ENCODE measurements around the gene CAMTA1.
A peak's percentile ranks its signal among the peaks of the same experiment; 100 is the strongest.

Gene CAMTA1

GRCh38 chr1:7303554-7304317 is 518.5 kb downstream of the CAMTA1 start:
- TF ChIP-seq SNAI2 (CRISPR knock-in tag; IDR thresholded peaks at IDR 0.05), result no peak
- TF ChIP-seq PPARA (CRISPR knock-in tag; IDR thresholded peaks at IDR 0.05; ENCODE audit: borderline replicate concordance), result no peak
- TF ChIP-seq ZFP3 (CRISPR knock-in tag; IDR thresholded peaks at IDR 0.05), result no peak
- no peak for TF ChIP-seq TOX (CRISPR knock-in tag; IDR thresholded peaks at IDR 0.05; ENCODE audit: borderline replicate concordance)
- TF ChIP-seq TCF4 (CRISPR knock-in tag; IDR thresholded peaks at IDR 0.05; ENCODE audit: borderline replicate concordance), result no peak
- ATAC-seq, result no peak

GRCh38 chr1:7313081-7313546 is 527.9 kb downstream of the CAMTA1 start:
- ATAC-seq, result peak; percentile 46
- TF ChIP-seq TSHZ2 (CRISPR knock-in tag; IDR thresholded peaks at IDR 0.05) (peak; percentile 57; the same call in 1 of the 2 replicates), TCF4 (CRISPR knock-in tag; IDR thresholded peaks at IDR 0.05; ENCODE audit: borderline replicate concordance) (peak; percentile 68; the same call in 1 of the 2 replicates), PPARA (CRISPR knock-in tag; IDR thresholded peaks at IDR 0.05; ENCODE audit: borderline replicate concordance) (no peak)

DNA sequence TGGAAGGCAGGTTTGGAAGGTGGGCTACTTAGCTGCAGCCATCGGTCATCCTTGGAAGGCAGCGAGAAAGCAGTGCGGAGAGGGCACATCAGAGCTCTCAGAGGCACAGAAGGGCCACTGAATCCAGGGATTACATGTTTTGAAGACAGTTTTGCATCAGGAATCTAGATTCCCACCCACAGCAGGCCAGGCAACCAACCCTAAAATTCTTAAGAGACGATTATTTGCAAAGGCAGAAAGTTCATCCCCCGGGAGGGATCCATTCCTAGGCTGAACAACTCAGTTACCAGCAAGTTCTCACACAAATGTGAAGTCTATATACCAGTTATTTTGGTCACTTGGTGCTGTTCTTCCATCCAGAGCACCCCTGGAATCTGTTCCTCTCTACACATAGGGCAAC is 528.6 kb downstream of the CAMTA1 start:
- TF ChIP-seq PATZ1 (CRISPR knock-in tag; IDR thresholded peaks at IDR 0.05; ENCODE audit: borderline replicate concordance), result no peak
- no peak for TF ChIP-seq ISL1 (CRISPR knock-in tag; IDR thresholded peaks at IDR 0.05)
- no peak for TF ChIP-seq TCF4 (CRISPR knock-in tag; IDR thresholded peaks at IDR 0.05; ENCODE audit: borderline replicate concordance)
- no peak for ATAC-seq

- ATAC-seq, result no peak
- TF ChIP-seq OSR1 (CRISPR knock-in tag; IDR thresholded peaks at IDR 0.05) (no peak), SNAI2 (CRISPR knock-in tag; IDR thresholded peaks at IDR 0.05) (no peak), TOX (CRISPR knock-in tag; IDR thresholded peaks at IDR 0.05; ENCODE audit: borderline replicate concordance) (no peak), ZFP30 (CRISPR knock-in tag; IDR thresholded peaks at IDR 0.05) (no peak), PATZ1 (CRISPR knock-in tag; IDR thresholded peaks at IDR 0.05; ENCODE audit: borderline replicate concordance) (no peak), TSHZ2 (CRISPR knock-in tag; IDR thresholded peaks at IDR 0.05) (no peak), CSDC2 (CRISPR knock-in tag; IDR thresholded peaks at IDR 0.05) (no peak), RARB (CRISPR knock-in tag; IDR thresholded peaks at IDR 0.05) (no peak), ZNF565 (CRISPR knock-in tag; conservative IDR thresholded peaks at IDR 0.05; ENCODE audit: low read depth) (no peak), GLIS3 (CRISPR knock-in tag; IDR thresholded peaks at IDR 0.05) (no peak), ISL1 (CRISPR knock-in tag; IDR thresholded peaks at IDR 0.05) (no peak), ARNTL (CRISPR knock-in tag; IDR thresholded peaks at IDR 0.05; ENCODE audit: borderline replicate concordance, low read depth) (no peak), BACH2 (CRISPR knock-in tag; IDR thresholded peaks at IDR 0.05; ENCODE audit: borderline replicate concordance) (no peak)
- TF ChIP-seq, protein P1, sequence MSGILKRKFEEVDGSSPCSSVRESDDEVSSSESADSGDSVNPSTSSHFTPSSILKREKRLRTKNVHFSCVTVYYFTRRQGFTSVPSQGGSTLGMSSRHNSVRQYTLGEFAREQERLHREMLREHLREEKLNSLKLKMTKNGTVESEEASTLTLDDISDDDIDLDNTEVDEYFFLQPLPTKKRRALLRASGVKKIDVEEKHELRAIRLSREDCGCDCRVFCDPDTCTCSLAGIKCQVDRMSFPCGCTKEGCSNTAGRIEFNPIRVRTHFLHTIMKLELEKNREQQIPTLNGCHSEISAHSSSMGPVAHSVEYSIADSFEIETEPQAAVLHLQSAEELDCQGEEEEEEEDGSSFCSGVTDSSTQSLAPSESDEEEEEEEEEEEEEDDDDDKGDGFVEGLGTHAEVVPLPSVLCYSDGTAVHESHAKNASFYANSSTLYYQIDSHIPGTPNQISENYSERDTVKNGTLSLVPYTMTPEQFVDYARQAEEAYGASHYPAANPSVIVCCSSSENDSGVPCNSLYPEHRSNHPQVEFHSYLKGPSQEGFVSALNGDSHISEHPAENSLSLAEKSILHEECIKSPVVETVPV (CRISPR knock-in tag; IDR thresholded peaks at IDR 0.05), result no peak
- TF ChIP-seq, protein P2, sequence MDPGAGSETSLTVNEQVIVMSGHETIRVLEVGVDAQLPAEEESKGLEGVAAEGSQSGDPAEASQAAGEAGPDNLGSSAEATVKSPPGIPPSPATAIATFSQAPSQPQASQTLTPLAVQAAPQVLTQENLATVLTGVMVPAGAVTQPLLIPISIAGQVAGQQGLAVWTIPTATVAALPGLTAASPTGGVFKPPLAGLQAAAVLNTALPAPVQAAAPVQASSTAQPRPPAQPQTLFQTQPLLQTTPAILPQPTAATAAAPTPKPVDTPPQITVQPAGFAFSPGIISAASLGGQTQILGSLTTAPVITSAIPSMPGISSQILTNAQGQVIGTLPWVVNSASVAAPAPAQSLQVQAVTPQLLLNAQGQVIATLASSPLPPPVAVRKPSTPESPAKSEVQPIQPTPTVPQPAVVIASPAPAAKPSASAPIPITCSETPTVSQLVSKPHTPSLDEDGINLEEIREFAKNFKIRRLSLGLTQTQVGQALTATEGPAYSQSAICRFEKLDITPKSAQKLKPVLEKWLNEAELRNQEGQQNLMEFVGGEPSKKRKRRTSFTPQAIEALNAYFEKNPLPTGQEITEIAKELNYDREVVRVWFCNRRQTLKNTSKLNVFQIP (CRISPR knock-in tag; IDR thresholded peaks at IDR 0.05; ENCODE audit: borderline replicate concordance, low read depth), result no peak
These were observed 530.1 kb downstream of the CAMTA1 start for GRCh38 chr1:7315316-7315715.
